ENCODE data around the gene ZNF181.

ZNF181 gene

GRCh38 chr19:34731964-34732363, 2.1 kb upstream of the ZNF181 start:
- Mint-ChIP-seq H3K36me3 (peaks cover 15% of the 10 kb centered on the region), H3K9me3 (peaks cover 7% of the 10 kb centered on the region), H3K4me1 (peaks cover 25% of the 10 kb centered on the region), H3K27ac (no peak overlapping the region), H3K4me3 (no peak overlapping the region), H3K27me3 (peaks cover 15% of the 10 kb centered on the region)
- ATAC-seq, result no peak

- peak overlapping the region; percentile 73 for H3K4me3 Mint-ChIP-seq
These were observed 1.3 kb upstream of the ZNF181 start for GRCh38 chr19:34732612-34733211.

GRCh38 chr19:34733266-34733745, 737 bp upstream of the ZNF181 start:
- Mint-ChIP-seq H3K36me3 (peaks cover 23% of the 10 kb centered on the region), H3K4me1 (peaks cover 25% of the 10 kb centered on the region), H3K4me3 (peak overlapping the region; percentile 95), H3K27ac (peak overlapping the region; percentile 95), H3K9me3 (peaks cover 9% of the 10 kb centered on the region), H3K27me3 (peaks cover 1% of the 10 kb centered on the region)
- no peak for ATAC-seq

More at GRCh38 chr19:34732612-34733211, 1.3 kb upstream of the ZNF181 start:
- no peak for ATAC-seq
- Mint-ChIP-seq H3K4me1 (peaks cover 25% of the 10 kb centered on the region), H3K9me3 (peaks cover 7% of the 10 kb centered on the region), H3K27ac (peak overlapping the region; percentile 95), H3K27me3 (peaks cover 7% of the 10 kb centered on the region), H3K36me3 (peaks cover 17% of the 10 kb centered on the region)

- no peak for ATAC-seq
These were observed 577 bp downstream of the ZNF181 start for GRCh38 chr19:34734537-34735103.

GRCh38 chr19:34744896-34745690, 11.1 kb downstream of the ZNF181 start:
- Mint-ChIP-seq H3K4me3 (no peak overlapping the region), H3K4me1 (no peaks in the 10 kb centered on the region), H3K9me3 (peaks cover 37% of the 10 kb centered on the region), H3K27me3 (no peaks in the 10 kb centered on the region), H3K27ac (no peak overlapping the region), H3K36me3 (peaks cover 74% of the 10 kb centered on the region)
- ATAC-seq, result no peak

More at GRCh38 chr19:34734537-34735103, 577 bp downstream of the ZNF181 start:
- H3K9me3 Mint-ChIP-seq, result peaks cover 13% of the 10 kb centered on the region
- H3K27me3 Mint-ChIP-seq, result no peaks in the 10 kb centered on the region
- H3K27ac Mint-ChIP-seq, result peak overlapping the region; percentile 95
- peaks cover 25% of the 10 kb centered on the region for H3K4me1 Mint-ChIP-seq
- H3K36me3 Mint-ChIP-seq, result peaks cover 36% of the 10 kb centered on the region
- peak overlapping the region; percentile 95 for H3K4me3 Mint-ChIP-seq

- no peak for ATAC-seq
- no peak overlapping the region for H3K4me3 Mint-ChIP-seq
- no peak overlapping the region for H3K27ac Mint-ChIP-seq
- H3K36me3 Mint-ChIP-seq, result peaks cover 60% of the 10 kb centered on the region
- peaks cover 28% of the 10 kb centered on the region for H3K9me3 Mint-ChIP-seq
- H3K4me1 Mint-ChIP-seq, result no peaks in the 10 kb centered on the region
- H3K27me3 Mint-ChIP-seq, result no peaks in the 10 kb centered on the region
These were observed 23.4 kb downstream of the ZNF181 start for GRCh38 chr19:34757441-34757840.

GRCh38 chr19:34759218-34759917, 25.3 kb downstream of the ZNF181 start:
- no peak overlapping the region for H3K4me3 Mint-ChIP-seq
- no peak for ATAC-seq
- H3K9me3 Mint-ChIP-seq, result peaks cover 24% of the 10 kb centered on the region
- no peak overlapping the region for H3K27ac Mint-ChIP-seq
- no peaks in the 10 kb centered on the region for H3K4me1 Mint-ChIP-seq
- H3K27me3 Mint-ChIP-seq, result no peaks in the 10 kb centered on the region
- H3K36me3 Mint-ChIP-seq, result peaks cover 66% of the 10 kb centered on the region

GRCh38 chr19:34766386-34766785, 32.3 kb downstream of the ZNF181 start:
- Mint-ChIP-seq H3K27me3 (no peaks in the 10 kb centered on the region), H3K27ac (no peak overlapping the region), H3K36me3 (peaks cover 81% of the 10 kb centered on the region), H3K4me3 (no peak overlapping the region), H3K4me1 (peaks cover 3% of the 10 kb centered on the region), H3K9me3 (peaks cover 18% of the 10 kb centered on the region)
- ATAC-seq, result no peak

- H3K27me3 Mint-ChIP-seq, result no peaks in the 10 kb centered on the region
- H3K27ac Mint-ChIP-seq, result no peak overlapping the region
- H3K4me3 Mint-ChIP-seq, result no peak overlapping the region
- peaks cover 68% of the 10 kb centered on the region for H3K36me3 Mint-ChIP-seq
- no peak for ATAC-seq
- H3K9me3 Mint-ChIP-seq, result peaks cover 13% of the 10 kb centered on the region
- H3K4me1 Mint-ChIP-seq, result peaks cover 15% of the 10 kb centered on the region
These were observed 33.9 kb downstream of the ZNF181 start for GRCh38 chr19:34767951-34768350.

GRCh38 chr19:34772697-34773554, 38.9 kb downstream of the ZNF181 start, which contains the start of gene ZNF599:
Gene ZNF599 (minus strand): TSS chr19:34773215. CDS start chr19:34772841, 374 bp downstream.
- H3K27ac Mint-ChIP-seq, result peak within 1 kb of the TSS; percentile 61
- peaks cover 15% of the 10 kb centered on the region for H3K4me1 Mint-ChIP-seq
- peaks cover 20% of the 10 kb centered on the region for H3K36me3 Mint-ChIP-seq

GRCh38 chr19:34773555-34773864, 39.5 kb downstream of the ZNF181 start:
- ATAC-seq, result no peak
- H3K27ac Mint-ChIP-seq, result peak overlapping the region; percentile 61
- peaks cover 5% of the 10 kb centered on the region for H3K9me3 Mint-ChIP-seq
- peaks cover 14% of the 10 kb centered on the region for H3K36me3 Mint-ChIP-seq
- no peaks in the 10 kb centered on the region for H3K27me3 Mint-ChIP-seq
- peaks cover 15% of the 10 kb centered on the region for H3K4me1 Mint-ChIP-seq
- peak overlapping the region; percentile 85 for H3K4me3 Mint-ChIP-seq

More at GRCh38 chr19:34772697-34773554, 38.9 kb downstream of the ZNF181 start, which contains the start of gene ZNF599:
- peaks cover 5% of the 10 kb centered on the region for H3K9me3 Mint-ChIP-seq
- peak within 1 kb of the TSS; percentile 85 for H3K4me3 Mint-ChIP-seq
- peak; percentile 99 for ATAC-seq
- no peaks in the 10 kb centered on the region for H3K27me3 Mint-ChIP-seq

GRCh38 chr19:34774857-34775256, 40.8 kb downstream of the ZNF181 start:
- H3K27ac Mint-ChIP-seq, result no peak overlapping the region
- ATAC-seq, result no peak
- no peaks in the 10 kb centered on the region for H3K27me3 Mint-ChIP-seq
- peaks cover 15% of the 10 kb centered on the region for H3K4me1 Mint-ChIP-seq
- H3K9me3 Mint-ChIP-seq, result peaks cover 5% of the 10 kb centered on the region
- no peak overlapping the region for H3K4me3 Mint-ChIP-seq
- peaks cover 5% of the 10 kb centered on the region for H3K36me3 Mint-ChIP-seq

GRCh38 chr19:34778342-34778741, 44.3 kb downstream of the ZNF181 start:
- Mint-ChIP-seq H3K4me1 (no peaks in the 10 kb centered on the region), H3K4me3 (no peak overlapping the region), H3K36me3 (no peaks in the 10 kb centered on the region), H3K27ac (no peak overlapping the region), H3K9me3 (peaks cover 11% of the 10 kb centered on the region), H3K27me3 (peaks cover 12% of the 10 kb centered on the region)
- ATAC-seq, result no peak

GRCh38 chr19:34779652-34780051, 45.6 kb downstream of the ZNF181 start:
- ATAC-seq, result no peak
- Mint-ChIP-seq H3K27me3 (peaks cover 12% of the 10 kb centered on the region), H3K4me3 (no peak overlapping the region), H3K27ac (no peak overlapping the region), H3K4me1 (no peaks in the 10 kb centered on the region), H3K36me3 (no peaks in the 10 kb centered on the region), H3K9me3 (peaks cover 12% of the 10 kb centered on the region)

All from stimulated activated memory B cell treated with anti-CD40 and anti-IgM and Interleukin-4, amounts not matched to agents 10 μg/mL and 1 μg/mL and 100 μg/mL, for 72 hours (primary cell).